ENCODE measurements around the gene P2RX6. TPM values are rescaled to one million over a fixed set of nuclear protein-coding genes. Genes with fewer than 3 reads are reported as not detected.

Gene P2RX6
- polyA plus RNA-seq, 1 donor (not counting 4 experiments of a cell fraction or from before 2014, with no cell fraction given): 0.87 TPM

DNA sequence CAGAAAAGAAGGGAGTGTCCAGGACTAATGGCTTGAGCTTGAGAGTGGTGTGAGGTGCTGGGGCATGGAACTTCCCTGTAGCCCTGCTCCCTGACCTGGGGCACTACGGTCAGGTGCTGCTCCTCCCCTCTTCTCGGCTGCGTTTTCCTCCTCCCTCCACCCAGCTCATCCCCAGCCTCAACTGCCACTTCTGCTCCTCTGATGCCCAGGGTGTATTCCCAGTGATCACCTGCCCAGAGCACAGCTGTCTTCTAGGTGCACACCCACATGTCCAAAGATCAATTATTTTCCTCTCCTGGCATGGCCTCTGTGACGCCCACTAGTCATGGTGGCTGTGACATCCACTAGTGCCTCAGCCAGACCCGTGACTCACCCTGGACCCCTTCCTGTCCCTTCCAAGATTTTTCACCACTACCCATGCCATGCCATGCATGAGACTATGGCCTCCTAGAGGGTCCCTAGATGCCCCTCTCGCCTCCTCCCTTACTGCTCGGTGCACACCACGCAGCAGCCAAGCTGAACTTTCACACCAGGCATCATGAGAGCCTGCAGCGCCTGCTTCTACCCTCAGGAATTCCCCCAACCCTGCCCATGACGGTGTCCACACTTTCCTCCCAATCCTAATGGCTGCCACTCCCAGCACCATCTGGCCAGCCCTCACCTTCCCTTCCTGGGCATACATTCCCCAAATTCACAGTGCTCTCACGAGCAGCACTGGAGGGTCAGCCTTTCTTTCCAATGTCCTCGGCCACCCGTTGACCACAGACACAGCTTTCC, 1.9 kb downstream of the P2RX6 start:
- no peaks in the 10 kb centered on the region for H3K9me1 ChIP-seq (ENCODE audit: control insufficient read depth, extremely low read depth, insufficient read depth, low read length)
- no peak overlapping the region for H3K27ac ChIP-seq (ENCODE audit: control insufficient read depth, insufficient read depth, low read length)
- H3K4me1 ChIP-seq (ENCODE audit: control insufficient read depth, extremely low read depth, insufficient read depth, low read length): peaks cover 23% of the 10 kb centered on the region
- no peak overlapping the region for H3K4me2 ChIP-seq (ENCODE audit: control insufficient read depth, extremely low read depth, insufficient read depth, low read depth, low read length)
- dilution Hi-C loops (cut with MboI; ENCODE audit: extremely low pct_ligation_motif_present, low sequenced_read_pairs): no loop called here
- no peaks in the 10 kb centered on the region for H3K27me3 ChIP-seq (ENCODE audit: control insufficient read depth, extremely low read depth, insufficient read depth, low read length)
- no peak for FAIRE-seq
- H2AFZ ChIP-seq (ENCODE audit: control insufficient read depth, low read length): no peak overlapping the region
- H3K9ac ChIP-seq (ENCODE audit: control insufficient read depth, extremely low read depth, insufficient read depth, low read length): no peak overlapping the region
- H3K36me3 ChIP-seq (ENCODE audit: control insufficient read depth in 2 of 2, extremely low read depth in 1 of 2, insufficient read depth in 2 of 2, low read length in 2 of 2): no peaks in the 10 kb centered on the region
- H4K20me1 ChIP-seq (ENCODE audit: control insufficient read depth, extremely low read depth, insufficient read depth, low read length): no peaks in the 10 kb centered on the region
- no peaks in the 10 kb centered on the region for H3K79me2 ChIP-seq (ENCODE audit: control insufficient read depth, insufficient read depth, low read length)
- no peak for DNase-seq (ENCODE audit: low read depth, low spot score)
- H3K4me3 ChIP-seq (ENCODE audit: control insufficient read depth in 2 of 3, extremely low read depth in 1 of 3, insufficient read depth in 2 of 3, low read depth in 1 of 3, low read length in 3 of 3): no peak overlapping the region
- TF ChIP-seq EZH2 (IDR thresholded peaks at IDR 0.05; ENCODE audit: low read length): no peak
- TF ChIP-seq, protein P1, sequence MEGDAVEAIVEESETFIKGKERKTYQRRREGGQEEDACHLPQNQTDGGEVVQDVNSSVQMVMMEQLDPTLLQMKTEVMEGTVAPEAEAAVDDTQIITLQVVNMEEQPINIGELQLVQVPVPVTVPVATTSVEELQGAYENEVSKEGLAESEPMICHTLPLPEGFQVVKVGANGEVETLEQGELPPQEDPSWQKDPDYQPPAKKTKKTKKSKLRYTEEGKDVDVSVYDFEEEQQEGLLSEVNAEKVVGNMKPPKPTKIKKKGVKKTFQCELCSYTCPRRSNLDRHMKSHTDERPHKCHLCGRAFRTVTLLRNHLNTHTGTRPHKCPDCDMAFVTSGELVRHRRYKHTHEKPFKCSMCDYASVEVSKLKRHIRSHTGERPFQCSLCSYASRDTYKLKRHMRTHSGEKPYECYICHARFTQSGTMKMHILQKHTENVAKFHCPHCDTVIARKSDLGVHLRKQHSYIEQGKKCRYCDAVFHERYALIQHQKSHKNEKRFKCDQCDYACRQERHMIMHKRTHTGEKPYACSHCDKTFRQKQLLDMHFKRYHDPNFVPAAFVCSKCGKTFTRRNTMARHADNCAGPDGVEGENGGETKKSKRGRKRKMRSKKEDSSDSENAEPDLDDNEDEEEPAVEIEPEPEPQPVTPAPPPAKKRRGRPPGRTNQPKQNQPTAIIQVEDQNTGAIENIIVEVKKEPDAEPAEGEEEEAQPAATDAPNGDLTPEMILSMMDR (optimal IDR thresholded peaks at IDR 0.05 in 1 of 3, IDR thresholded peaks at IDR 0.05 in 1 of 3, conservative IDR thresholded peaks at IDR 0.05 in 1 of 3; ENCODE audit: extremely low read depth in 1 of 3, insufficient read depth in 2 of 3, low read length in 3 of 3): no peak
- no peaks in the 10 kb centered on the region for H3K9me3 ChIP-seq (ENCODE audit: control insufficient read depth, low read depth, low read length)

DNA sequence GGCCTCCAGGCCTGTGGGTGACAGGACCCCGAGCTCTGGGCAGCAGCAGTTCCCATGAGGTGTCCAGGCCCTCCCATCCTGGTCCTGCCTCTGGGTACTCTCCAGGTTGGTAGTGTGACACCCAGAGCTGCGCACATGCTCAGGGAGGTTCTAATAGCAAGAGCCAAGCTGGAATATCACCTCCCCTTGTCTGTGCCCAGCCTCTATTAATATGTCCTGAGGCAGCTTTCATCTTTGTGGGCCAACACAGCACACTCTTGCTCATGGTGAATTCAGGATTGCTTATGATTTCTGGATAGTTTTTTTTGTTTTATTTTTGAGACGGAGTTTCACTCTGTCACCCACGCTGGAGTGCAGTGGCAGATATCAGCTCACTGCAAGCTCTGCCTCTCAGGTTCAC, 3.3 kb downstream of the P2RX6 start:
- no peak overlapping the region for H3K9ac ChIP-seq (ENCODE audit: control insufficient read depth, extremely low read depth, insufficient read depth, low read length)
- dilution Hi-C loops (cut with MboI; ENCODE audit: extremely low pct_ligation_motif_present, low sequenced_read_pairs): no loop called here
- no peak overlapping the region for H3K4me3 ChIP-seq (ENCODE audit: control insufficient read depth in 2 of 3, extremely low read depth in 1 of 3, insufficient read depth in 2 of 3, low read depth in 1 of 3, low read length in 3 of 3)
- DNase-seq (ENCODE audit: low read depth, low spot score) (no peak), FAIRE-seq (no peak)
- no peaks in the 10 kb centered on the region for H3K79me2 ChIP-seq (ENCODE audit: control insufficient read depth, insufficient read depth, low read length)
- H3K4me1 ChIP-seq (ENCODE audit: control insufficient read depth, extremely low read depth, insufficient read depth, low read length): peaks cover 20% of the 10 kb centered on the region
- TF ChIP-seq EZH2 (IDR thresholded peaks at IDR 0.05; ENCODE audit: low read length): no peak
- TF ChIP-seq, protein P1 (optimal IDR thresholded peaks at IDR 0.05 in 1 of 3, IDR thresholded peaks at IDR 0.05 in 1 of 3, conservative IDR thresholded peaks at IDR 0.05 in 1 of 3; ENCODE audit: extremely low read depth in 1 of 3, insufficient read depth in 2 of 3, low read length in 3 of 3): no peak
- no peaks in the 10 kb centered on the region for H3K27me3 ChIP-seq (ENCODE audit: control insufficient read depth, extremely low read depth, insufficient read depth, low read length)
- no peak overlapping the region for H2AFZ ChIP-seq (ENCODE audit: control insufficient read depth, low read length)
- no peak overlapping the region for H3K27ac ChIP-seq (ENCODE audit: control insufficient read depth, insufficient read depth, low read length)
- H4K20me1 ChIP-seq (ENCODE audit: control insufficient read depth, extremely low read depth, insufficient read depth, low read length): no peaks in the 10 kb centered on the region
- H3K9me3 ChIP-seq (ENCODE audit: control insufficient read depth, low read depth, low read length): no peaks in the 10 kb centered on the region
- H3K9me1 ChIP-seq (ENCODE audit: control insufficient read depth, extremely low read depth, insufficient read depth, low read length): no peaks in the 10 kb centered on the region
- no peaks in the 10 kb centered on the region for H3K36me3 ChIP-seq (ENCODE audit: control insufficient read depth in 2 of 2, extremely low read depth in 1 of 2, insufficient read depth in 2 of 2, low read length in 2 of 2)
- no peak overlapping the region for H3K4me2 ChIP-seq (ENCODE audit: control insufficient read depth, extremely low read depth, insufficient read depth, low read depth, low read length)
